ENCODE results near the gene DCTD.

GRCh38 chr4:182907396-182907795, 9.8 kb downstream of the DCTD start:
- TF ChIP-seq EZH2 (IDR thresholded peaks at IDR 0.05), result no peak
- TF ChIP-seq POLR2AphosphoS5 (IDR thresholded peaks at IDR 0.05; ENCODE audit: borderline replicate concordance, low read depth, low read length), result no peak

All from SK-N-MC (cell line).